Eye (tissue), 1 donor: ENCODE results near the gene MYLIP.

ENCODE experiments used
- DNase-seq: peaks from one replicate; pipeline ENCODE4 v3.0.0-alpha.2; 2015

Gene MYLIP

DNA sequence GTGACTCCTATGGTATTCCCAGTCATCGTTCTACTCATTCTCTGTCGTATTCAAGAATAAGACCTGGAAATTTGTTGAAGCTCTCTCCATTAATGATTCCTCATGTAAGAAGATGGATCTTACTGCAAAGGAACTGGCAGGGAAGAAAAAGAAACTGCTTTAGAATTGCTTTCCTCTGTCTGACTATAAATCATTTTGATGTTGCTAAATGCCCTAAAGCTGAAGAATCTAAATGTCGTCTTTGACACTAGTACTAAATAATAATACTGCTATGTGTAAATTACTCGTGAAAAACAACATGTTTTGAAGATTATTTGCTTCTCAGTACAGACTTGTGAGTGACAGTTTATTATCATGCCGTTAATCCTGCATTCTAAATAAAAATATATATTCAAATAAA, 20.5 kb upstream of the MYLIP start:
- no peak for DNase-seq

DNA sequence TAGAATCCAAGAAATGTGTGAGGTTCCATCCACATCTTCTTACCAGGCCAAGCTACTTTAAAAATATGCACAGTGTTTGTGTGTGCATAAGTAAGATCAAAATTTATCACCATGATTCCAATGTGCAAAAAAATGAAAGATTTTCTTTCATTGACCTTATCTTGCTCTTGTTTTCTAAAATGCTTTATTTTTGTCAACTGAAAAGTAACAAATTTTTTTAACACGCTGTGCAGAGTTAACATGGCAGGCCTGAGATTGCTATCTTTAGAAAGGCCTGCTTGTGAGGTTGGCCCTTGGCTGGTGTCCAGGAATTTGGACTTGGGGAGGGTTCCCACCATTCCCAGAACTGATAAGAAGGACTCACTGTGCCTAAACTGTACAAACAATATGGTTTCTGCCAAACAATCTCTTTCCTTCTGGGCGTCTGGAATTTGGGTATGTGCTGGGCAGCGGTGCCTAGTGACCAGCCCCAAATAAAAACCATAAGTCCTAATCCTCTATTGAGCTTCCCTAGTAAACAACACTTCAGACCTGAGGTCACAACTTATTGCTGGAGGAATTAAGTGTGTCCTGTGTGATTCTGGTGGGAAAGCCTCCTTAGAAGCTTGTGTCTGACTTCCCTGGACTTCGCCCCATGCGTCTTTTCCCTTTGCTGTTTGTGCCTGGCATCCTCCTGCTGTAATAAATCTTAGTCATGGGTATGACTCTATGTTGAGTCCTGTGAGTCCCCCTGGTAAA, 19.8 kb upstream of the MYLIP start:
- DNase-seq: no peak

DNA sequence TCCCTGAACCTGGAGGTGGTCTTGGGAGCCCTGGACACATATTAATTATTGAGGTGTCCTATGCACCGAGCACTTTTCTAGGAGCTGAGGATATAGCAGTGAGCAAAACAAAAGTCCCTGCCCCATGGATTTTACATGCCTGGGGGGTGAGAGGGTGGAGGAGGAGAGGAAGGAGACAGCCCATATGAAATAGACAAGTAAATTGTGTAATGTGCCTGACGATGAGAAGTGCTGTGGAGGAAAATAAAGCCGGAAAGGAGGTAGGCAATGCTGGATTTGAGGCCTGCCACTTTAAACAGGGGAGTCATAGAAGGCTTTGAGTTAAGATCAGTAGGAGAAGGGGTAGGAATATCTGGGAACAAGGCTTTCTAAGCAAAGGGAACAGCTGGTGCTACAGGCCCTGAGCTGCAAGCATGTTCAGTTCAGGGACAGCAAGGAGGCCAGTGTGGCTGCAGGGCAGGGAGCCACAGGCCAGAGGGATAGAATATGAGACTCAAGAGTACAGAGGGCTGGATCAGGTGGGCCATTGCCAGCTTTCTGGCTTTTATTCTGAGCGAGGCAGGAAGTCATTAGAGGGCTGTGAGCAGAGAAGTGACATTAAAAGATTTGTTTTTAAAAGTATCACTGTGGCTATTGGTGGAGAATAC, 19.1 kb upstream of the MYLIP start:
- no peak for DNase-seq

DNA sequence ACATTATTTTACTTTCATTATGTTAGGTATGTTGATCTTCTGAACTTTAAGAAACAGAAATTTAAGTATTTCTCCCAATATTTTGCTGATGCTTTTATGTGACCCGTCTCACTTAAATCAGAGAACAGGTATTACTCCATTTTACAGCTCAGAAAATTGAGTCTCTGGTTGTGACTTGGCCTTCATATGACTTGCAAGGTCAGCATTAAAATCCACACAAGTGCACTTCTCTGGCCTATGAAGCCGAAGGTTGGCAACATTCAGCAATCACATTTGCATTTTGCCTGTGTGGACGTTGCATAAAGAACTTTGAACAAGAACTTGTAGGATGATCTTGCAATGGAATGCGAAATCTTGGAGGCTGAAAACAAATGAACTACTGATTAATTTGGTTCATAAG, 10.1 kb upstream of the MYLIP start:
- DNase-seq: no peak

DNA sequence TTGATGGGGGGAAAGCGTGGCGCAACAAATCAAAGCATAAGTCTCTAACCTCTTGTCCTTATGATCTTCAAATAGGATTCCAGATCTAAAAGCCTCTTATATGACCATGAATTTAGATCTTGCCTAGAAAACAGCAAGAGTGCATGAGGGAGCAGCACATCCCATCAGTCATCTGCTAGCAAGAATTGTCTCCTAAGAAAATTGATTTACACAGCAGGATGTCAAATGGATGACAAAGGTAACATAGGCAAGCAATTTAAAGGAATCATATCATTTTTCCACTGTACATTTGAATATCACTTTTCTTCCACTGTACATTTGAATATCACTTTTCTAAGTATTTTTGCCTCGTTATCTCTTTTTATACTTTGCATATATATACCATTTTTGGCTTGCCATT, 7.5 kb upstream of the MYLIP start:
- no peak for DNase-seq

DNA sequence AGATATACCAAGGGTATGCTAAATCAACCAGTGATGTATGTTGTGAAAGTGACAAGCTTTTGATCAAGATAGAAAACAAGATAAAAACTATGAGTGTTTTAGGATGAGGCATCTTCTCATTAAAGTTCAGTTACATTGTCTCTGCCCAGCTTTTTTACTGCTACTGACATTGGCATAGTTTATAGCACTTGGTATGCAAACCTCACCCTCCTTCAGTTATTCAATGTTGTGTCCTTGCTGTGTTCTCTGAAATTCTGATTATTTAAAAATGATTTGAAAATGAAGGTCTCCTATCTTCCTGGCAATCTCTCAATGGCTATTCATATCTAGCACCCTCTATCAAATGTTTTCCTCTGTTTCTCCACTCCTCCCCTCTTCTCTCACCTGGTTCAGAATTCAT, 6.7 kb upstream of the MYLIP start:
- DNase-seq: no peak

DNA sequence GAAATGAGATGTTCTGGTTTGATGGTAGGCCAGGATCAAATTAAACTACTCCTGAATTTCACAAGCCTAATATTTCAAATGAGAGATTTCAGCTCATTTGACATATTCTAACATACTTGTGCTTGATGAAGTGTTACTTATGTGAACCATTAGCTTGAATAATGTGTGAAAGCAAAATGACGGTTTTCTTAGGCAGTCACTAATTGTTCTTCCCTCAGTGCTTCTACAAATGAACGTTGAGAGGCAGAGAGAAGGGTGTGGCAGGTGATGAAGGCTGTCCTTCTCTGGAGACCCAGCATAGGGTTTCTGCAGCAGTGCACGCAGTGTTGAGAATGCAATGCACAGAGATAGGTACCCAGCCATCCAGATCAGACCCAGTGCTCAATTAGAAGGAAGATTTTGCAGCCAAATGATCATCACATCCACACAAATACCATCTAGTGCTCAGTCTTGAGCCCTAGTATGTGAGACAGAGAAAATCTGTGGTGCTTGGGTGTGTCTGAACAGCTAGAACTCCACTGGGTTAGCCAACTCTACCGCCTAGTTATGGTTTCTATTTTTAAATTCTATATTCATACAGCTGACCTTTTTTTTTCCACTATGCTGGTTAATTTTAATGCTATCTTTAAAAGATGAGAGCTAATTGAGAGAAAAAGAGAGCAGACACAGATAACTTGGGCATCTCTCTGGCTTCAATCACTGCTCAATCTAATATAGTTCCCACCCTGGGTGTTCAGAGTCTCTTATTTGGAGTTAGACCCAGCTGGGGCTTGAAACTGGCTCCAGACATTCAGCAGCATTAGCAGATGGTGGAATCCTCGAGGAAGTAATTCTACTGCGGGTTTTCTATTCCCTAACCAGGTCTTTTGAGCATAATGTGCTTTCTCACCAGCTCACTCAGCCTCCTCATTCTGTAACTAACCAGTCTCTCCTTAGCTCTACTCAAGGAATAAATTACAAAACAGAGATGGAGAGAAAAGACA, 4.4 kb upstream of the MYLIP start:
- peak; percentile 43 for DNase-seq

DNA sequence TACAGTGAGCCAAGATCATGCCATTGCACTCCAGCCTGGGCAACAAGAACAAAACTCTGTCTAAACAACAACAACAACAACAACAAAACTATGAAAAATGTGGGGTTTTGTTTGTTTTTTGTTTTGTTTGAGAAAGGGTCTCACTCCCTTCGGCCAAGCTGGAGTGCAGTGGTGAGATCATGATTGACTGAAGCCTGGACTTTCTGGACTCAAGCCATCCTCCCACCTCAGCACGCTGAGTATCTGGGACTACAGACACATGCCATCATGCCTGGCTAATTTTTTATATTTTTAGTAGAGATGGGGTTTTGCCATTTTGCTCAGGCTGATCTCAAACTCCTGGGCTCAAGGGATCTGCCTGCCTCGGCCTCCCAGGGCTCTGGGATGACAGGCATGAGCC, 2.8 kb upstream of the MYLIP start:
- DNase-seq: no peak

DNA sequence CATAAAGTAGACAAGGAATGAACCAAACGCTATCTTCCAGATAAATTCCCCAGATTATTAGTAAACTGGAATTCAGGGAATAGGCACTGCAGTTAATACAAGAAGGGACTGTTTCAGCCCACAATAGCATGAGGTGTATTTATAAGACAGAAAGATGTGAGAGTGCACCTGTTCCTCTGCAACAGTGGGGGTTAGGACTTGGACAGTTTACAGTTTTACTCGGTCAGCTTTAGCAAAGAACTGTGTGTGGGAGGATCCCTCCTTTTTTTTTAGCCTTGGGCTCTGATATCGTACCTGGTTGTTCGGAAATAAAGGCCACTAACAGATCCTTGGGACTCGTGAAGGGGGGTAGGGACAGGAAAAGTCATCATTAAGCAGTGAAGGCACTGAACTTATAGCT, 2.0 kb upstream of the MYLIP start:
- no peak for DNase-seq

DNA sequence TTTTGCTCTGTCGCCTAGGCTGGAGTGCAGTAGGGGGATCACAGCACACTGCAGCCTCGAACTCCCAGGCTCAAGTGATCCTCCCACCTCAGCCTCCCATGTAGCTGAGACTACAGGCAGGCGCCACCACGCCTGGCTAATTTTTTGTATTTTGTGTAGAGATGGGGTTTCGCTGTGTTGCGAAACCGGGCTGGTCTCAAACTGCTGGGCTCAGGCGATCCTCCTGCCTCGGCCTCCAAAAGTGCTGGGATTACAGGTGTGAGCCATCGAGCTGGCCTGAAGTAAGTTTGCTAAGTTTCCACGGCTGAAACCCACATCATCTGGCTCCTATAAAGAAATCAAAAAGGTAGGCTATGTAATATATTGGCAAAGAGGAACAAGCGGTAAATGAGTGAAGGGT, 1.4 kb upstream of the MYLIP start:
- no peak for DNase-seq

DNA sequence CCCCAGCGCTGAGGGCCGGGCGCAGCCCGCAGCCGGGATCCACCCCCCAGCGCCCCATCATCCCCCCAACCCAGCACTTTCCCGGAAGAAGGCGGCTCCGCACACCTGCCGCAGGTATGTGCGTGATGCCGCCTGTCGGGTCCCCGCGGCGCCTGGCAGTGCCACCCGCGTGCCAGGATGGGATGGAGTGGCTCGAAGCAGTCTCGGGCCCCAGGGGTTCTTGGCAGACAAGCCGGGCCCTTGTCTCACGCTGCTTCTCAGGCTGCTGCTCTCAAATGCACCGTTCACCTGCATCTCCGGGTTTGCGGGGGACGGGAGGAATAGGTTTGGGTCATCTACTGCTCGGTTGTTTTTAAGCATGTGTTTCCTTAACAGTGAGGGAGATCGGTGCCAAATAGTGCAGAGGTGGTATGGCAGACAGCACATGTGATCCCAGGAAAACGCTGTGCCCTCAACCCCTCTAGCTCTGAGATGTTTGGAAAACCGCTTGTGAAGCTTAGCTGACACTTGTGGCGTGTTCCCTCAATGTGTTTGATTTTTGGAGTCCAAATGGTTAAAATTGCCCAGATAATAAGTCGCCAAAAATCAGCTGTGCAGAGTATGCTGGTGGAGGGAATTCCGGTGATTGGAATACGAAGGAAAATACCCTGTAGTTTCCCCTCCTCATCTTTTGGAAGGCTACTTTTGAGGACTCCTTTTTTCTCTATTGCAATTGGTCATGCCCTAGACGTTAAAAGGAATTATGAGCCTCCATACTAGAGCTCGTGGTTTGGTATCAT, 926 bp downstream of the MYLIP start:
- DNase-seq: peak; percentile 80

DNA sequence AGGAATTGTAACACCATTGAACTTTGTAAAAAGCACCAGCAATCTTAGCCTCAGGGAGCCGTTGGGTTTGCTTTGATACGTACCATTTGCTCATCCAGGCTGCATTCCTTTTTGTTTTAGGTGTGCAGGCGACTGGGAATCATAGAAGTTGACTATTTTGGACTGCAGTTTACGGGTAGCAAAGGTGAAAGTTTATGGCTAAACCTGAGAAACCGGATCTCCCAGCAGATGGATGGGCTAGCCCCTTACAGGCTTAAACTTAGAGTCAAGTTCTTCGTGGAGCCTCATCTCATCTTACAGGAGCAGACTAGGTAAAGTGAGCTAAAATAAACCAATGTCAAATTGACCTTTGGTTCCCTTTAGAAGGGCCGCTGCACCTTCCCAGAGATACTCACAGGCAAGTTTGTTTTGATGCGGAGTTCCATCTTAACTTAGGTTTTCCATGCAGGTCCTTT, 1.6 kb downstream of the MYLIP start:
- peak; percentile 82 for DNase-seq

DNA sequence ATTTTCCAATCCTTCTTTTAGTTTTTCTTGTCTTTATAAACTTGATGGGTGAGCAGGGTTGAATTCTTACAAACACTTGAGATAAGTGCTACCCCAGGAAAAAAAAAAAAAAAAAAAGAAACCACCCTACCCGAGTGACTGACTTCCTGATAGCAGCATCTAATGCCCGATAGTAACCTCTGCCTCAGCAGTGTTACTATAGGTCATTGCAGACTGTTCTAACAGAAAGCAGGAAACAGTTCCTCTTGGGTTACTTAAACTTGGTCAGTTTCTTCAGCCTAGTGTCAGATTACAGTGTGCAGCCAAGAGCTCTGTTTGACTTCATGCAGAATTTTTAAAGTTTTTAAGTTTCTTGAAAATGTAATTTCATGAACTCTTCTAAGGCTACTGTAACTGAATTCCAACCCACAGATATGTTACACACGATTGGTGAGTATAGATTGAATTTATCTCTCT, 2.1 kb downstream of the MYLIP start:
- no peak for DNase-seq

DNA sequence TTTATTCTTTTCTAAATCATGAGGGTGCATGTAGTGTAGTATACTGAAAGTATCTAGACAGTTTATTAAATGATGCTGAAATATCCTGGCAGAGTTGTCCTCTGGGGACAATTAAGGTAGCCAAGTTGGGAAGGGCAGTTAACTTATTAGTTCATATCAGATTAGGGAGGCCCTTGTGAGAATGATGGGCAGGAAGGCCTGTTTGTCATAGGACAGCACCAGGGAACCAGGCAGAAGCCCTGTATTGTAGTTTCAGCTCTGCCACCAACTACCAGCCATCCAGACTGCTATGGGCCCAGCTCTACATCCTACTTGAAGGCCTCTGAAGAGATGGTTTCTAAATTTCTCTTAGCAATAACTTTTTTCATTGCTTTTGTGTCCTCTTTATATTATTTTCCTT, 4.0 kb downstream of the MYLIP start:
- no peak for DNase-seq

DNA sequence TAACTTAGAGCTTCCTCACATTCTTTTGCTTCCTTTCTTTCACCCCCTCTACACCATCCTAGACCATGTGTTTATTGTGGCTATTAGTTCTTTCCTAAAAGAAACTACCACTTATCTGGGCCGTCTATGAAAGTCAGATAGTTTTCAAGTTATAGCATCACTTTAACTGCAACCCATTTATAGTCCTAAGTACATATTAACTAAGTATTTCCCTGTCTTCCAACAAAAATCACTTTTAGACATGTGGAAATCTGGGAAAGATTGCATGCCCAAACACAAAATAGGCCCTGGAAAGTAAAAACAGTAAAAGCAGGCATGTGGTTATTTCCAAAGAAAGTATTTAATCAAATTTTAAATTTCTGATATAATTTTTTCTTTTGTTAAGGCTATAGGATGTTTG, 5.5 kb downstream of the MYLIP start:
- DNase-seq: no peak

DNA sequence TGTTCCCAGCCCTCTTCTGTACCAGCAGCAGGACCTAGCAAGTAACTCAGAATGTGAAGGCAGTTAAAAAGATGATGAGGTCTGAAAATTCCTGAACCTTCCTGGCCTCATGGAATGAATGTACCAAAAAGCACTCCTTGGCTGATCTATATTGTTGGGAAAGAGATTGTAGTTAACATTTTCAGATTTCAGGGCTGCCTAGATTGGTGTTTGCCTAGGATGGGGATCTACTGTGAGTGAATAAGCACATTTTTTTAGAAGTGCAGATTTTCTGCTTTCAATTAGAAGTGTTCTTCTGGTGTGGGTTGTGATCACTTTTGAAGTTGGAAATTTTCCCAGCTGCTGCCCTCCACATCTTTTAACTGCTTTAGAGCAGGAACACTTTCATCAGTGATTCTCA, 6.2 kb downstream of the MYLIP start:
- no peak for DNase-seq

DNA sequence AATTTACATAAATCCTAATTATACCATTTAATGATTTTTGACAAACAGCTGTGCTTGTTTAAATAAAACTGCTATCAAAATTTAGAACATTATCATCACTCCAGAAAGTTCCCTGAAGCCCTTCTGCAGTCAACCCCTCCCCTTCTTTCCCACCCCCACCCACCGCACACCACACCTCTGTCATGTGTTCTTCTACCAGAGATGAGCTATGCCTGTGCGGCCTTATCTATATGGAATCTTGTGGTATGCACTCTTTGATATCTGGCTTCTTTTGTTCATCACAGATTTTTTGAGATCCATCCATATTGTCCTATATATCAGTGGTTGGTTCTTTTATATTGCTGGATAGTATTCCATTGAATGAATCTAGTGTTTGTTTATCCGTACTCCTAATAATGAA, 7.2 kb downstream of the MYLIP start:
- DNase-seq: no peak

DNA sequence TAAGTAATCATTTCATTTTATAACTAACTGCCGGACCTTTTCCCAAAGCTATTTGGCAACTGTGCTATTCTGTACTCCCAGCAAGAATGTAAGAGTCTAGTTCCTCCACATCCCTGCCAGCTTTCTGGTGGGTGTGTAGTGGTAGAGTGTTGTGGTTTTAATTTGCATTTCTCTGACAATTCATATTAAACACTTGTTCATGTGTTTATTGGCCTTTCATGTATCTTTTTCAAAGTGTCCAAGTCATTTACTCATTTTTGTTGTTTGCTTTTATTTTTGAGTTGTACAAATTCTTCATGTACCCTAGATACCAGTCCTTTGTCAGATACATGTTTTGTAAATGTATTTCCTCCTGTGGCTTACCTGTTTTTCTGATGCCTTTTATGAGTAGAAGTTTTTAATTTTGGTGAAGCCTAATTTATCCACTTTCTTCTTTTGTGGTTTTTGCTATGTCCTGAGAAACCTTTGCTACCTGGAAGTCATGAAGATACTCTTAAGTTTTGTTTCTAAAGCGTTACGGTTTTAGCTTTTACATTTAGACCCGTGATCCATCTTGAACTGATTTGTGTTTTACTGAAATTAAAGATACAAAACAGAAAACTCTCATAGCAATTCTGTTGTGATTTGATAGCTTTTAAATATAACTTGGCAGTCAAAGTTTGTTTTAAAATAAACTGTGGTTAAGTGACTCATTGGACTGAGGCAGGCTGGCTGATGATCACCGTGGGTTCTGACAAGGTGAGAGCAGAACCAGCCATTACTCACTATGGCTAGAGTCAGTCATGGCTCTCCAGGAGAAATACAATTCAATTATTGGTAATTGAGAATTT, 8.0 kb downstream of the MYLIP start:
- no peak for DNase-seq

DNA sequence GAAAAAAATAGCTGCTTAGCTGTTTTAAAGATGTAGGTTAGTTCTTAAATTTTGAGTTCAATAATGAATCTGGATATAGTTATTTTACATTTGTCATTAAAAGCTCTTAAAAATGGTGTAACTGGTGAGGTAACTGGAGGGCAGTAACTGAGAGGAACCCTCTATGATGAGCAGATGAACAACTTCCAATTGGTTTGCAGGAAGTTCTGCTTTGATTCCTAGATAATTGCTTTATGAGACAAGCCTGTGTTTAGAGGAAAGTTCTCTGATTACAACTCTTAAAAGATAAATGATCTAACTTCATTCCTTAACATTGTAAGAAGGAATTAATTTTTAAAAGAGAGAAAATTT, 8.5 kb downstream of the MYLIP start:
- no peak for DNase-seq

DNA sequence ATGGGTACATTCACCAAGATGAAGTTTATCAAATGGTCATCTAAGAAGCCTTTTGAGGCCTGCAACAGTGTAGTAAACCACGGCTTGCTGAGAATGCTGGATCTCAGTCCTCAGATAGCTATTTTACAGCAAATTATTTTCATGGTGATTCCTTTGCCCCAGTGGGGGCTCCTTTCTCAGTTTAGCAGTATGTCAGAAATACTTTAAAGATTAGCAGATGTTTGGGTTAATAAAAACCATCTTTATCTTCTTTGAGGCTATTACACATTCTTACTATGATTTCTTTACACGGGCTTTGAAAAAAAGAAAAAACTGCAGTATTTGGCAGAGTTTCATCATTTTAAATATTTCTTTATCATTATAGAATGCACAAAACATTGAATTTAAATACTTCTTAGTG, 10.7 kb downstream of the MYLIP start:
- DNase-seq: no peak

DNA sequence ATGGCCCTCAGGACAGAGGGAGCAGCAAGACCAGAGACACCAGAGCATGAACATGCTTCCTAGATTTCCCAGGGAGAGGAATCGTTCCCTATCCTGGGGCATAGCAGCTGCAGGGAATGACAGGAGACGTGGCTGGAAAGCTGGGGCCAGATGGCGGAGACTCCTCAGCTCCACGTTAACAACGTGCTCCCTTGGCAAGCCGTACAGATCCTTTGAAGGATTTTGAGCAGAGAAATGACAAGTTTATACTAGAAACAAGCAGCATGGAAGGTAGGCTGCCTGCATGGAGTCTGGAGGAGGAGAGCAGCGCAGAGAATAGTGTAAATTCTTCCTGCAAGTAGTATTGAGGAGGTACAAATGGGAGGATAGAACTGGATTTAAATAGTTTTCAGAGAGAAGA, 11.7 kb downstream of the MYLIP start:
- DNase-seq: no peak

DNA sequence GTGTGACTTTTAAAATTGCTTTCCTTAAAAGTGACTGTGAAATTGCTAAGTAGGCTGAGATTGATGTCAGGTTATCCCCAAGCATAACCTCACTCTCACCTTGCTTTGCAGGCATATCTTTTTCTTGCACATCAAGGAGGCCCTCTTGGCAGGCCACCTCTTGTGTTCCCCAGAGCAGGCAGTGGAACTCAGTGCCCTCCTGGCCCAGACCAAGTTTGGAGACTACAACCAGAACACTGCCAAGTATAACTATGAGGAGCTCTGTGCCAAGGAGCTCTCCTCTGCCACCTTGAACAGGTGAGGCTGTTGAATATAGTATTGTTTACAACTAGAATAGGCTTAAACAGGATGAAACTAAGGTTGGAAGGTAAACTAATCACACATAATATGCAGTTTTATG, 12.6 kb downstream of the MYLIP start:
- no peak for DNase-seq
